Mucosa of rectum (tissue), 2 donors: ENCODE results near the gene BTBD17.

Source experiments
- H3K27ac ChIP-seq, 2 donors: one replicate each; pipeline ENCODE4 v1.7.0; 2013; ENCODE audit warnings: inconsistent platforms in 2 of 2, low read depth in 2 of 2, low read length in 2 of 2
- H3K27me3 ChIP-seq, 2 donors: one replicate each; pipeline ENCODE4 v1.7.0; 2013; ENCODE audit warnings: low read length in 2 of 2; ENCODE audit not compliant: control insufficient read depth in 2 of 2, insufficient read depth in 2 of 2
- H3K36me3 ChIP-seq, 2 donors: one replicate each; pipeline ENCODE4 v1.7.0; 2013; ENCODE audit warnings: low read length in 2 of 2; ENCODE audit not compliant: control insufficient read depth in 2 of 2, insufficient read depth in 2 of 2
- H3K4me1 ChIP-seq, 2 donors: one replicate each; pipeline ENCODE4 v1.7.0; 2013; ENCODE audit warnings: low read length in 2 of 2, mild to moderate bottlenecking in 1 of 2; ENCODE audit not compliant: control insufficient read depth in 2 of 2, insufficient read depth in 2 of 2
- H3K4me3 ChIP-seq, 2 donors: one replicate each; pipeline ENCODE4 v1.7.0; 2013; ENCODE audit warnings: low read length in 2 of 2
- H3K9ac ChIP-seq, 2 donors: one replicate each; pipeline ENCODE4 v1.7.0; 2013; ENCODE audit warnings: low read length in 2 of 2, low read depth in 1 of 2, mild to moderate bottlenecking in 1 of 2
- H3K9me3 ChIP-seq, 2 donors: one replicate each; pipeline ENCODE4 v1.7.0; 2013; ENCODE audit warnings: low read length in 2 of 2; ENCODE audit not compliant: control insufficient read depth in 2 of 2
- donor health status: healthy.
- donor health status: Normal muscosa, but diverticular disease.

BTBD17 gene

GRCh38 chr17:74372426-74372825 is 10.8 kb upstream of the BTBD17 start:
- Histone ChIP-seq H3K4me3 (no peak overlapping the region), H3K27me3 (peaks cover 0 to 3% of the 10 kb centered on the region in 2 donors), H3K9ac (no peak overlapping the region), H3K4me1 (peaks cover 21 to 22% of the 10 kb centered on the region in 2 donors), H3K9me3 (no peaks in the 10 kb centered on the region), H3K36me3 (no peaks in the 10 kb centered on the region), H3K27ac (no peak overlapping the region)

DNA sequence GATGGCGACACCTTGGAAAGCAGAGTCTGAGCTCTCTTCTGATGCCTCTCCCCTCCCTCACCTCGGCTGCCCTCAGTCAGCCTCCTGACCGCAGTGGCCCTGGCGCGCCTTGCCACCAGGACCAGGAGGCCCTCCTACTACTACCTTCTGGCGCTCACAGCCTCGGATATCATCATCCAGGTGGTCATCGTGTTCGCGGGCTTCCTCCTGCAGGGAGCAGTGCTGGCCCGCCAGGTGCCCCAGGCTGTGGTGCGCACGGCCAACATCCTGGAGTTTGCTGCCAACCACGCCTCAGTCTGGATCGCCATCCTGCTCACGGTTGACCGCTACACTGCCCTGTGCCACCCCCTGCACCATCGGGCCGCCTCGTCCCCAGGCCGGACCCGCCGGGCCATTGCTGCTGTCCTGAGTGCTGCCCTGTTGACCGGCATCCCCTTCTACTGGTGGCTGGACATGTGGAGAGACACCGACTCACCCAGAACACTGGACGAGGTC is 10.0 kb upstream of the BTBD17 start:
- no peaks in the 10 kb centered on the region for H3K36me3 ChIP-seq
- no peaks in the 10 kb centered on the region for H3K9me3 ChIP-seq
- H3K27me3 ChIP-seq = peaks cover 0 to 3% of the 10 kb centered on the region in 2 donors
- no peak overlapping the region for H3K27ac ChIP-seq
- no peak overlapping the region for H3K9ac ChIP-seq
- peaks cover 21 to 22% of the 10 kb centered on the region in 2 donors for H3K4me1 ChIP-seq
- no peak overlapping the region for H3K4me3 ChIP-seq

- no peak overlapping the region for H3K9ac ChIP-seq
- H3K27me3 ChIP-seq = peaks cover 0 to 3% of the 10 kb centered on the region in 2 donors
- H3K9me3 ChIP-seq = no peaks in the 10 kb centered on the region
- no peak overlapping the region for H3K4me3 ChIP-seq
- no peak overlapping the region for H3K27ac ChIP-seq
- no peaks in the 10 kb centered on the region for H3K36me3 ChIP-seq
- peaks cover 21 to 22% of the 10 kb centered on the region in 2 donors for H3K4me1 ChIP-seq
These were observed 8.2 kb upstream of the BTBD17 start for GRCh38 chr17:74369665-74370490.

- no peak overlapping the region for H3K4me3 ChIP-seq
- H3K4me1 ChIP-seq = peaks cover 19 to 20% of the 10 kb centered on the region in 2 donors
- peaks cover 0 to 3% of the 10 kb centered on the region in 2 donors for H3K27me3 ChIP-seq
- H3K36me3 ChIP-seq = no peaks in the 10 kb centered on the region
- H3K9ac ChIP-seq = no peak overlapping the region
- no peak overlapping the region for H3K27ac ChIP-seq
- no peaks in the 10 kb centered on the region for H3K9me3 ChIP-seq
These were observed 7.6 kb upstream of the BTBD17 start for GRCh38 chr17:74369221-74369620.

DNA sequence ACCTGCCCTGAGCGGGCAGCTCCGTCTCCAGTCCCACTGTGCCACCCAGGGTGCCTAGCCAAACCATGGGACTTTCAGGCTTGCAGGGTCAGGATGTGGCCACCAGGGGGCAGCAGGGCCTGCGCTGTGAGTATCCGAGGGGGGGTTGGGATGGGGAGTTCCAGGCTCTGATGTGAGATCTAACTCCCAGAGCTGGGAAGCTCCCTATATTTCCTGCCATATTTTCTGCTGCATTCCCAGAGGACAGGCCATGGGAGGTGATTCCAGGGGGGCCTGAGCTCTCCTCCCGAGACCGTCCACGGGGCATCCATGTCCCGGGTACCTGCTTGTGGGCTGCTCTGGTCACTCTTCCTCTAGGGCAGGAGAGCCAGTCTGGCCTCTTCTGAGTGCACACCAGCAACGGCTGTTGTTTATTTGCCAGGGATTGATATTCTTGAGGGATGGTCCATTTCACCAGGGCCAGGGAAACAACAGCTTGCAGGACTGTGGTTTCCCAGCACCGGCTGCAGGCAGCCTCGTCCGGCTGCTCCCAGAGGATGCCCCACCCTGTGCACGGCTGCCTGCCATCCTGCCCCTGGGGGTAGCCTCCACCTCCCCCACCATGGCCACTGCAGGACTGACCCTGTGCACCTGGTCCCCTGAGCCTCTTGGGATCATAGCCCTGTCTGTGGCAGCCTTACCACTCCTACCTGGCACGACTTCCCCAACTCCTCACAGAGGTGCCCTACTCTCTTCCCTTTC is 6.8 kb upstream of the BTBD17 start:
- Histone ChIP-seq H3K4me3 (peak overlapping the region in 1 of 2 donors; percentile 31), H3K9me3 (no peaks in the 10 kb centered on the region), H3K27me3 (peaks cover 0 to 3% of the 10 kb centered on the region in 2 donors), H3K36me3 (no peaks in the 10 kb centered on the region), H3K27ac (no peak overlapping the region), H3K4me1 (peaks cover 12 to 13% of the 10 kb centered on the region in 2 donors), H3K9ac (peak overlapping the region in 1 of 2 donors; percentile 9)

- Histone ChIP-seq H3K27ac (no peak within 1 kb of the TSS), H3K4me1 (peaks cover 9 to 11% of the 10 kb centered on the region in 2 donors), H3K27me3 (peaks cover 3 to 6% of the 10 kb centered on the region in 2 donors), H3K36me3 (no peaks in the 10 kb centered on the region), H3K9ac (no peak within 1 kb of the TSS), H3K4me3 (peak within 1 kb of the TSS in 1 of 2 donors; percentile 31), H3K9me3 (no peaks in the 10 kb centered on the region)
These were observed 5.5 kb upstream of the BTBD17 start, which contains the start of gene GPR142 for GRCh38 chr17:74367206-74367605. Gene GPR142, plus strand, starts transcription at chr17:74367506. Its CDS starts 2,035 bp downstream, at chr17:74369541.

DNA sequence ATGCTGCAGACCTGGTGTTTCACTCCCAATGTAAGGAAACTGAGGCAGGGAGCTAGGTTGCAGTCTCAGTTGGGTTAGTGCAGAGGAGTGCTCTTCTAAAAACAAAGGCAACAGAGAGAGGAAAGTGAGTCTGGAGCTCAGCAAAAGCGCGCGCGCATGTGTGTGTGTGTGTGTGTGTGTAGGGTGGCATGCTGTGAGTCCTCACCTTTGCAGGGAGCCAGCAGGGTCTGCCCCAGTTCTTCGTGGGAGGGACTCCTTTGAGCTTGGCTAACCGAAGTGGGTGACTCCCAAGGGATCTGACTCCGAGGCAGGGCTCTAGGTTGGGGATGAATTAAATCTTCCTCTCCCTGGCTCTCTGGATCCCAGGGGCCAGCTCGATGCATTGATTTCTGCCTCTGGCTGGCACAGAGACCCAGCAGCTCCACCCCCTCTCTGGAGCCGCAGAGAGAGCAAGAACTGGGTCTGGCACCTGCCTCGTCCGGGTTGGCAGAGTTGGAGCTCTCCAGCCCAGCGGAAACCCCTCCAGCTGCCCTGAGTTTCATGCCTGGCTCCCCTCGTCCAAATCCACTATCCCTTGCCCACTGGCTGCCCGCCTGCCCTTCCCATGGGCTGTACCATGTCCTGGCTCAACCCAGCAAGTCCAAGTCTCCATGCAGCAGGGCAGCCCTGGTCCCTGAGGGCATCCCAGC is 1.3 kb upstream of the BTBD17 start:
- no peaks in the 10 kb centered on the region for H3K4me1 ChIP-seq
- no peaks in the 10 kb centered on the region for H3K36me3 ChIP-seq
- peaks cover 15 to 36% of the 10 kb centered on the region in 2 donors for H3K27me3 ChIP-seq
- H3K27ac ChIP-seq = no peak overlapping the region
- H3K4me3 ChIP-seq = no peak overlapping the region
- H3K9me3 ChIP-seq = no peaks in the 10 kb centered on the region
- no peak overlapping the region for H3K9ac ChIP-seq

- no peaks in the 10 kb centered on the region for H3K9me3 ChIP-seq
- H3K27ac ChIP-seq = no peak overlapping the region
- no peak overlapping the region for H3K4me3 ChIP-seq
- no peaks in the 10 kb centered on the region for H3K36me3 ChIP-seq
- H3K27me3 ChIP-seq = peaks cover 20 to 42% of the 10 kb centered on the region in 2 donors
- no peak overlapping the region for H3K9ac ChIP-seq
- H3K4me1 ChIP-seq = peaks cover 0 to 2% of the 10 kb centered on the region in 2 donors
These were observed 369 bp upstream of the BTBD17 start for GRCh38 chr17:74362069-74362405.

- H3K9me3 ChIP-seq = no peaks in the 10 kb centered on the region
- no peak overlapping the region for H3K4me3 ChIP-seq
- peaks cover 28 to 51% of the 10 kb centered on the region in 2 donors for H3K27me3 ChIP-seq
- H3K9ac ChIP-seq = no peak overlapping the region
- H3K36me3 ChIP-seq = no peaks in the 10 kb centered on the region
- peaks cover 0 to 4% of the 10 kb centered on the region in 2 donors for H3K4me1 ChIP-seq
- H3K27ac ChIP-seq = no peak overlapping the region
These were observed 804 bp downstream of the BTBD17 start for GRCh38 chr17:74360899-74361229.
